Nephron (organoid): ENCODE results near the gene IGSF5.
"Not testable (repeated sequence)": the region's sequence is repeated elsewhere in the genome, so short reads cannot be mapped to it uniquely, and the experiment has no call there.

Experiments used
- H3K27ac Mint-ChIP-seq, 3 experiments: 2 replicates each; pipeline ENCODE4 v1.8.0; 2020; ENCODE audit warnings: mixed read lengths in 3 of 3, mild to moderate bottlenecking in 2 of 3, moderate library complexity in 1 of 3
- H3K27me3 Mint-ChIP-seq: 2 replicates; pipeline ENCODE4 v1.8.0; 2021; ENCODE audit warnings: low read depth, mild to moderate bottlenecking, moderate library complexity, mixed read lengths
- H3K36me3 Mint-ChIP-seq: 2 replicates; pipeline ENCODE4 v1.8.0; 2020; ENCODE audit warnings: low read depth, mixed read lengths
- H3K4me1 Mint-ChIP-seq: 2 replicates; pipeline ENCODE4 v1.8.0; 2020; ENCODE audit warnings: mixed read lengths
- H3K4me3 Mint-ChIP-seq, 3 experiments: 2 replicates each; pipeline ENCODE4 v1.8.0; 2020; ENCODE audit warnings: mild to moderate bottlenecking in 3 of 3, mixed read lengths in 3 of 3, moderate library complexity in 2 of 3
- H3K9me3 Mint-ChIP-seq: 2 replicates; pipeline ENCODE4 v1.8.0; 2020; ENCODE audit warnings: mixed read lengths
- CTCF ChIP-seq, 3 experiments: fragments of 200-600 bp; sonication (generic); IDR thresholded peaks; one replicate each; pipeline ENCODE4 v1.5.0; 2021; ENCODE audit warnings: antibody characterized with exemption in 3 of 3; ENCODE audit not compliant: unreplicated experiment in 3 of 3

IGSF5 gene

GRCh38 chr21:39738566-39738965, 6.4 kb upstream of the IGSF5 start:
- no peak for TF ChIP-seq CTCF (IDR thresholded peaks at IDR 0.05; ENCODE audit: unreplicated experiment in 3 of 3)
- H3K27ac Mint-ChIP-seq: no peak overlapping the region
- no peaks in the 10 kb centered on the region for H3K9me3 Mint-ChIP-seq
- no peaks in the 10 kb centered on the region for H3K4me1 Mint-ChIP-seq
- H3K36me3 Mint-ChIP-seq: no peaks in the 10 kb centered on the region
- H3K4me3 Mint-ChIP-seq: no peak overlapping the region
- H3K27me3 Mint-ChIP-seq: peaks cover 4% of the 10 kb centered on the region

GRCh38 chr21:39739531-39739930, 5.5 kb upstream of the IGSF5 start:
- not testable (repeated sequence) for H3K27ac Mint-ChIP-seq, H3K4me1 Mint-ChIP-seq, H3K36me3 Mint-ChIP-seq, H3K9me3 Mint-ChIP-seq, H3K4me3 Mint-ChIP-seq, H3K27me3 Mint-ChIP-seq

GRCh38 chr21:39742561-39742960, 2.4 kb upstream of the IGSF5 start:
- H3K27ac Mint-ChIP-seq: not testable (repeated sequence)

GRCh38 chr21:39745332-39745731, 349 bp downstream of the IGSF5 start:
- not testable (repeated sequence) for H3K27me3 Mint-ChIP-seq, H3K4me1 Mint-ChIP-seq, H3K36me3 Mint-ChIP-seq, H3K9me3 Mint-ChIP-seq, H3K27ac Mint-ChIP-seq, H3K4me3 Mint-ChIP-seq

More at GRCh38 chr21:39742561-39742960, 2.4 kb upstream of the IGSF5 start:
- not testable (repeated sequence) for H3K36me3 Mint-ChIP-seq, H3K4me1 Mint-ChIP-seq, H3K4me3 Mint-ChIP-seq, H3K27me3 Mint-ChIP-seq, H3K9me3 Mint-ChIP-seq

- H3K27me3 Mint-ChIP-seq: peaks cover 5% of the 10 kb centered on the region
- no peaks in the 10 kb centered on the region for H3K36me3 Mint-ChIP-seq
- no peak for TF ChIP-seq CTCF (IDR thresholded peaks at IDR 0.05; ENCODE audit: unreplicated experiment in 3 of 3)
- H3K4me1 Mint-ChIP-seq: no peaks in the 10 kb centered on the region
- no peak overlapping the region for H3K27ac Mint-ChIP-seq
- H3K9me3 Mint-ChIP-seq: peaks cover 12% of the 10 kb centered on the region
- no peak overlapping the region for H3K4me3 Mint-ChIP-seq
Observed at GRCh38 chr21:39750670-39751069, 5.7 kb downstream of the IGSF5 start.

- Mint-ChIP-seq H3K4me3 (no peak overlapping the region), H3K27me3 (peaks cover 4% of the 10 kb centered on the region), H3K9me3 (peaks cover 16% of the 10 kb centered on the region), H3K36me3 (no peaks in the 10 kb centered on the region), H3K4me1 (no peaks in the 10 kb centered on the region), H3K27ac (no peak overlapping the region)
- TF ChIP-seq CTCF (IDR thresholded peaks at IDR 0.05; ENCODE audit: unreplicated experiment in 3 of 3): no peak
Observed at GRCh38 chr21:39754811-39755210, 9.8 kb downstream of the IGSF5 start.

GRCh38 chr21:39756285-39756684, 11.3 kb downstream of the IGSF5 start:
- H3K9me3 Mint-ChIP-seq: peaks cover 21% of the 10 kb centered on the region
- peaks cover 4% of the 10 kb centered on the region for H3K27me3 Mint-ChIP-seq
- no peak overlapping the region for H3K27ac Mint-ChIP-seq
- no peak for TF ChIP-seq CTCF (IDR thresholded peaks at IDR 0.05; ENCODE audit: unreplicated experiment in 3 of 3)
- H3K4me3 Mint-ChIP-seq: no peak overlapping the region
- no peaks in the 10 kb centered on the region for H3K4me1 Mint-ChIP-seq
- peaks cover 3% of the 10 kb centered on the region for H3K36me3 Mint-ChIP-seq
